ENCODE data around the gene ZKSCAN3.
"Not testable (repeated sequence)": the region's sequence is repeated elsewhere in the genome, so short reads cannot be mapped to it uniquely, and the experiment has no call there.

Gene ZKSCAN3

DNA sequence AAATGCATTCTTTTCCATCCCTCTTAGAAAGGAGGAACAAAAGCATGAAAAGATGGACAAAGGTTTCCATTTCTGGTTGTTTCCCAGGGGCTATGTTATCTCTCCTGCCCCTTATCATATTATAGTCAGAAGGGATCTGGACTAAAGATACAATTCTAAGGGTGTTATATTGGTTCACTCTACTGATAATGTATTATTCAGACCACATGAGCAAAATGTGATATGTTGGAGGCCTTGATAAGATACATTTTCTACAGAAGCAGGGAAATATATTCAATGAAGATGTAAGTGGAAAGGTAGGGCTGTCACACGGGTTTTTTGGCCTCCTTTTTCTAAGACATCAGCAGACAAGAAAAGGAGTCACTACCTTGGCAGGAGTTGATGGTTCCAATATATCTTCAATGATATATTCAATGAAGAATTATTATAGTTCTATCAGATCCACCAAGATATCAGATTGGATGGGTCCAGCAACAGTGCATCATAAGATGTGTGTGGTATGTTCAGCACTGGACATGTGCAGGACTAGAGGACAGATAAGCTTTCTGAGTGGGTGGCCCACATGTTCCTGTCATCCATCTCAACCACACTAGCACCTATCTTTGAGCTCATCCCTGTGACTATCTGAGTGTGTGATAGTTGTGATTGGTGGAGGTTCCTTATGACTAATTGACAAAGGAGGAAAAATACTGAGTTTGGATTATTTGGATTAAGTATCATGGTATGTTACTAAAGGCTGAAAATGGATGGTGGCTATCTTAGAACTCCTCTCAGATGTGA is 5.7 kb upstream of the ZKSCAN3 start:
- DNase-seq = no peak

DNA sequence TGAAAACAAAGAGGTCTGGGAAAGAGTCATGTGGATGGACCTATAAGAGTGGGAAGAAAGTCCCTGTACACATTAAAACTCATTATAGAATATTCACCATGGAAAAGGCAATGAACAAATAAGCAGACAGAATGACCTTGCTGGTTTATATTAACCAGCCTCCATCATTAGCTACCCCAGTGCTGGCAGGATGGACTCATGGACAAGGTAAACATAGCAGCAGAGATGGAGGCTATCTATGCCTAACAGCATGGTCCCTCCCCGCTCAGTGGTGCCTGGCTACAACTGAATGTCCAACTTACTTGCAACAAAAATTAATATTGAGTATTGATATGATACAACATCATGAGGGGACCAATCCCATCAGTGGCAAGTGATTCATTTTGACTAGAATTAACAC is 4.5 kb upstream of the ZKSCAN3 start:
- DNase-seq = no peak

DNA sequence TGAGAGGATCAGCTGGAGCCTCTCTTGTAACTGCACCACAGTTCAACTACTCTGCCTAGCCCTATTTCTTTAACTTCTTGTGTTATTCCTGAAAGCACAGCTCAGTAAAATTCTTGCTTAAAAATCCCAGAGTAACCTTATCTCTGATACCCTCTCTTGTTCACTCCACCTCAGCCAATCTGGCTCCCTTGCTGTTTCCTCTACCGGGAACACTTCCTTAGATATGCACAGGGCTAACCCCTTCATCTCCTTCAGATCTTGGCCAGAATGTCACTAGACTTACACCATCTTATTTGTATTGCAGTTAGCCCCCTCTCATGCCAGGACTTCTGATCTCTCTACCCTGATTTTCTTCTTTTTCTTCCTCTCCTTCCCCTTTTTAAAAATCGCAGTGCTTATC is 2.6 kb upstream of the ZKSCAN3 start:
- DNase-seq = no peak

DNA sequence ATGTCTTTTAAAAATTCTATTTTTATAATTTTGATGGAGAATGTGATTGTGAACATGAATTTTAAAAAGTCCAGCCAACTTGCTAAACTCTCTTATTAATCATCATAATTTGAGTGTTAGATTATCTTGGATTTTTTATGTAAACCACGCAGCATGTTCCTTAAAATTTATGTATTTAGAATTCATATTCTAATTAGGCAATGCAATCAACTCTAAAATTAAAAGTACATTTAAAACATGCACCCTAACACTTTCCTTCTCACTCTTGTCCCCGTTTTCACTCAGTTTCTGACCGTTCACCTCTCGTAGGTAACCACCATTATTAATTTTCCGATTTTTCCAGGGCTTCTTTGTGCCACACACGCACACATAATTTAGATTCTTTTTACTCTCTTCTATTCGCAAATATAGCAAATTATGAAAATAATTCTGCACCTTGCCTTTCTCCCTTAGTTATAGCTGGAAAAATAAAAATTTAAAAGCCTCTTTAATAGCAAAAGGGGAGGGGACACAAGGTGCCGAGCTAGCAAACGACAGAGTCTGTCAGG is 329 bp upstream of the ZKSCAN3 start:
- no peak for DNase-seq

DNA sequence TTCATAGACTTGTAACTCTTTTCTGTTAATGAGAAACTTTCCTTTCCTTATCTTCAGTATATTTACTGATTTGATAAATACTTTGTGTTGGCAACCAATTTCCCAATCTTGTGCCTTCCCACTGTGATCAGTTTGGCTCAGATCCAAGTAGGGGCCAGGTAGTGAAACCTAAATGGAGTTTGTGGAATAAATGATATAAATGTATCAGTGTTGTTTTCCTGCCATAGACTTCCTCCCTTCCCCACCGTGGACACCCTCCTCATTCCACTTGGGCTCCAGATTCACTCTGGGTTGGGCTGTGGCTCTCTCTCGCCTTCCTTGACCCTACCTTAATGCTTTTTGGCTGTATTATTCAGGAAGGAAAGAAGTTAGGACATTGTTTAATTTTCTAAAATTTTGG is 1.3 kb downstream of the ZKSCAN3 start:
- DNase-seq = no peak

DNA sequence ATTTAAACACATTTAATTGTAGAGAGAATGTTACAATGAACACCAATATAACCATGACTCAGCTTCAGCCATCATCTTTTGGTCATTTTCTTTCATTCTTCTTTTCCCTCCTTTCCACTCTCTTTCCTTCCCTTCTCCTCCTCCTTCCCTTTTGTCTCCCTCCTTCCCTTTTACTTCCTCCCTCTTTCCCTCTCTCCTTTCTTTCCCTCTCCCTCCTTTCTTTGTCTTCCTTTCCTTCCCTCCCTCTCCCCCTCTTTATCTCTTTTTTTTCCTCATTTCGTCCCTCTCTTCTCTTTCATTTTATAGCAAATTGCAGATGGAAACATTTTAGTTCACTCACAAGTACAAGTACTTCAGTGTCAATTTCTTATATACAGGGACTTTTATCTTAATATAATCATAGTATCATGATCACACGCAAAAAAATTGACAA is 1.8 kb downstream of the ZKSCAN3 start:
- no peak for DNase-seq

DNA sequence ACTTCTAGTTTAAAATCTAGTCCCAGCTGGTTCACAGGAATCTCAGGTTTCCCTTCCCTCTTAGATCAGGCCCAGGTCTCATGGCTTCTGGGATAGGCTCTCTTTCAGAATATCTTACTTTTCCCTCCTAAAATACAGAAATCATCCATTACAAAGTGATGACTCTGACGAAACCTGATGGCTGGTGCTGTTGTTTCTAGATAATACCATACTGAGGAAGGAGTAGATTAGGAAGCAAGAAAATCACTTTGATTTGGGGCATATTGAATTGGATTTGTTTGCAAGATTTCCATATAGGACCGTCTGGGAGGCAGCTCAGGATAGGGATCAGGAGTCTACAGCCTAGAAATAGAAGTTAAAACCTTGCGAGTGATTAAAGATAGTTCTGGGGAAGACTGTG is 3.6 kb downstream of the ZKSCAN3 start:
- DNase-seq = no peak

DNA sequence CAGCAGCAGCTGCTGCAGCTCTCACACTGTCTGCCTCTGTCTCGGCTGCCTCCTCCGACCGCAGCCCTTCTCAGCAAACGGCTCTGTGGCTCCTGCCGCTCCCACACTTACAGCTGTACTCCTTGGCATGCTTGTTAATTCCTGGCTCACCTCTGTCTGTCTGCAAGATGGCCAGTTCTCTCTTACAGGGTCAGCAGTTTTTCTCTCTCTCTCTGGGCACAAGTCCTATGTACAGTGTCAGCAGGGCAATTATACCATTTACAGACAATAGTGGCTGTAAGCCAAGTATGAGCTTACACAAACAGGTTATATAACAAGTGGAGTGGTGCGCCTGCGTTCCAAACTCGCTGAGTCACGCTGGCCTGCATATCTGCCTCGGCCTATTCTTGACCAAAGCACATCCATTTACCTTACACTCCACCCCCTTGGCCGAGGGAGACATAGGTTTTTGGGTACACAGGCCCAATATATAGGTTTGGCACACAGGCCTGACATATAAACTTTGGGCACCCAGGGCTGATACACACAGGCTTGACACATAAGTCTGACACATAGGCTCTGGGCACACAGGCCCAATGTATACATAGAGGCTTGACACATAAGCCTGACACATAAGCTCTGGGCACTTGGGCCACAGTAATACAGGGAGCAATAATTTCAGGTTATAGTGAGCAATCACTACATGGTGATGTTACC is 4.4 kb downstream of the ZKSCAN3 start:
- DNase-seq = no peak

DNA sequence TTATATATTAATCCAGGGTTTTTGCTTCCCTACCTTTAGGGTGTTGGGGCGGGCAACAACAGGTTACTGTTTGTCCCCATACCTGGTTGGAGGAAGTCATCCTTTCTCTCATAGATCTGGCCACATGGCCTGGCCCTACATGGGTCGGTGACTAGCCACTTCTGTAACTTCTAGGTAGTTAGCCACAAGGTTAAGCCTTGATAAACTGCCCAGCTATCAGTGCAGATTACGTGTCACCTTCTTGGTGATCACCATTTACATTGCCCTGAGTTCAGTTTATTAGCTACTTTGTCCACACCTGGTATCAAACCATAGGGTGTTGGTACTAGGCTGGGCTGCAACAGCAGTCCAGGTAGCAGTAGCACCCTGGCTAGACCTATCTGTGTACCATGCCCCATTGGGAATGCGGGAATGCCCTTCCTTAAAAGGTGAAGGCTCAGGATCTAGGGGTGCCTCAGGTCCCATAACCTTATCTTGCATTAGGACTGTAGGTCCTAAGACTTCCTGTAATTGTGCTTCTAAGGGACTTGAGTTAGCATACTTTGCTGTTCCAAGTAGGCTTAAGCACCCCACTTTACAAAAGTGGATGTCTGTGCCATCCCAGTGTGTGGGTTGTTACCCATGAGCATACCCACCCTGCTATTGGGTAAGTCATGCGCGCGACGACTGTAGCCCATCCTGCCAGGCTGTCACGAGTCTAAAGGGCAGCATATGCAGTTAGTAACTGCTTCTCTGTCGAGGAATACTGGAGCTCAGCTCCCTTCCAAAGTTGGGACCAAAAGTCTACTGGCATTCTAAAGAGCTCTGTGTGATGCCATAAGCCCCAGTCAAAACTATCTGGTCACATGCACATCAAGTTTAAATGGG is 5.2 kb downstream of the ZKSCAN3 start:
- no peak for DNase-seq

DNA sequence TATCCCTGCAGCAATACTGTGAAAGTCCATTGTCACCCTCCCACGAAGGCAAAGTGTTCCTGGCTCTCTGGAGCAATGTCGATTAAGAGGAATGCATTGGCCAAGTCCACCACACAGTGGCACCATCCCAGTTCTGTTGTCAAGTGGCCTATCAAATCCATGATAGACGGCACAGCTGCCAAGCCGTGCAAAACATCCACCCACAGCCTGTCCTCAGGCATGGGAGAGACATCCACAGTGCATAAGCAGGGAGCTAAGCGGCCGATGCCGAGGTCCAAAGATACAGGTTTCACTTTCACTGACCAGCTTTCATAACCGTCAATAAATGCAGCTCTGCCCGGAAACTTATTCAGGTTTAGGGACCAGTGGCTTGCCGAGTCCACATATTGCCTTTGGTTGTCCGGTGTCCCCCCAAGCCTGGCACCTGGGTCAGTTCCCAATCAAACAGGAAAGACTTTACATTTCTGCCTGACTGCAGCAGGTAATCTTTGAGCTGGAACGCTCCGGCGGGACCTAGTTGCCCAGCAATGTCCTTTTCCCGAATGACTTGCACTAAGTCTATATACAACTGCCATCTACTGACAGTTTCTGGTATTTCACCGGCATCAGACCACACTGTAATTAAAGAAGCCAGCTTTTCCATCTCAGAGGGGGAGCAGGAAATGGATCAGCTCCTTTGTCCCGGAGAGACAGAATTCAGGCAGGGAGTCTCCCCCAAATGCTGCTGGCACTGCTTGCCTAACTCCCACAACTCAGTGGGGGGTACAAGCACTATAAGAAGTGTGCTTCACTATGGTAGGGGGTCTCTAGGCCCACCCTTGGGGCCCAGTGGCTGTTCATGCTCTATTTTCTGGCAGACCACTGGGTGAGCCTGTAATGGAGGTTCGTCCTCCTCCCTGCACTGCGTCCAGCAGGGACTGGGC is 6.3 kb downstream of the ZKSCAN3 start:
- DNase-seq = peak; percentile 11 to 74 (median 36)

DNA sequence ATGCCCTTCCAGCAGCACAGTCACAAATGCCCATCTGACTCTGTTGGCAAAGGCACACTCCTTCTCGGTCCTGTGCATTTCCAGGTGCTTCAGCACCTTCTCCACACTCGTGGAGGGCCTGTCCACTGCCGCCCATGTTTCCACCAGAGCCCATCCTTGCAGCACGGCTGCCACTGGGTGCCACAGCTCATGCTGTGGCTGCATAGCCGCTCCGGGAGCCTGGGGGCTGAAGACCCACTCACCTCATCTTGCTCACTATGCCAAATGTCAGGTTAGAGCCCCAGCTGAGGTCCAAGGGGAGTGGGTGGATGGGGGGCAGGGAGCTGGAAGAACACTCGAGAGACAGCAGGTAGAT is 6.9 kb downstream of the ZKSCAN3 start:
- no peak for DNase-seq

DNA sequence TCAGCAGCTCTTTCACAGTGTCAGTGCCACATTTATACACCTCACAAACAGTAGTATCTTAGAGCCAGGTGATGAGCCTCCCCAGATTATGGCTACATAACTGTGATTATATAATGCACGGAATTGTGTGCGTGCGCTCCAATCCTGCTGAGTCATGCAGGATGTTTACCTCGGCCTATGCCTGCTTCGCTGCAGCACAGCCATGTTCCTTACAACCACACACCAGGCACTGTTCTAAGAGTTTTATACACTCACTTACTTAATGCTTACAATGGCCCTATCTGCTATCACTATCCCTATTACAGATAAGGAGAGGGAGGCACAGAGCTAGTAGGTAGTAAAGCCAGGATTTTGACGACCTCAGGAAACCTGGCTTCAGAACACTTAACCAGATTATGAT is 7.3 kb downstream of the ZKSCAN3 start:
- no peak for DNase-seq

DNA sequence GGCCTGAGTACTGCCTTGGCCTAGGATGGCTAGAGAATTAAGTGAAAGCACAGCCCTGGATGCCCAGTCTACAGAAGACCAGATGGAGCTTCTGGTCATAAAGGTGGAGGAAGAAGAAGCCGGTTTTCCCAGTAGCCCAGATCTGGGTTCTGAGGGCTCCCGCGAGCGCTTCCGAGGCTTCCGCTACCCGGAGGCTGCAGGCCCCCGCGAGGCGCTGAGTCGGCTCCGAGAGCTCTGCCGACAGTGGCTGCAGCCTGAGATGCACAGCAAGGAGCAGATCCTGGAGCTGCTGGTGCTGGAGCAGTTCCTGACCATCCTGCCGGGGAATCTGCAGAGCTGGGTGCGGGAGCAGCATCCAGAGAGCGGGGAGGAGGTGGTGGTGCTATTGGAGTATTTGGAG is 9.8 kb downstream of the ZKSCAN3 start:
- not testable (repeated sequence) for DNase-seq

DNA sequence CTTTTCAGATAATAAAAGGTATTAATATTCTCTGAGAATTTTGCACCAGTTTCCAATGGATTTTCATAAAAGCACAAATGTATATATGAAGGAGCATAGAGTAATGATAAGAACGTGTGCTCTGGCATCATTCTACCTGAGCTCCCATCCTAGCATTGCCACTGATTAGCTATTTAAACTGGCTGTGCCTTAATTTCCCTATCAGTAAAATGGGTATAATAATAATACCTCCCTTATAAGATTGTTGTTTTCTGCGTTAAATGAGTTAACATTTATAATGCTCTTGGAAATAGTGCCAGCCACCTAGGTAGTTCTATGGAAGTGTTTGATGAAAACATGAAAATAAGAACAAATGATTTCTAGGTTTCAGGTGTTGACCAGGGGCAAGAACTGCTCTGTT is 11.2 kb downstream of the ZKSCAN3 start:
- DNase-seq = no peak

DNA sequence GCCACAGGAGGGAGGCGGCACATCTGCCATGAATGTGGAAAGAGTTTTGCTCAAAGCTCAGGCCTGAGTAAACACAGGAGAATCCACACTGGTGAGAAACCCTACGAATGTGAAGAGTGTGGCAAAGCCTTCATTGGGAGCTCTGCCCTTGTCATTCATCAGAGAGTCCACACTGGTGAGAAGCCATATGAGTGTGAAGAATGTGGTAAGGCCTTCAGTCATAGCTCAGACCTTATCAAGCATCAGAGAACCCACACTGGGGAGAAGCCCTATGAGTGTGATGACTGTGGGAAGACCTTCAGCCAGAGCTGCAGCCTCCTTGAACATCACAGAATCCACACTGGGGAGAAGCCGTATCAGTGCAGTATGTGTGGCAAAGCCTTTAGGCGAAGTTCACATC is 15.8 kb downstream of the ZKSCAN3 start:
- DNase-seq = not testable (repeated sequence)

DNA sequence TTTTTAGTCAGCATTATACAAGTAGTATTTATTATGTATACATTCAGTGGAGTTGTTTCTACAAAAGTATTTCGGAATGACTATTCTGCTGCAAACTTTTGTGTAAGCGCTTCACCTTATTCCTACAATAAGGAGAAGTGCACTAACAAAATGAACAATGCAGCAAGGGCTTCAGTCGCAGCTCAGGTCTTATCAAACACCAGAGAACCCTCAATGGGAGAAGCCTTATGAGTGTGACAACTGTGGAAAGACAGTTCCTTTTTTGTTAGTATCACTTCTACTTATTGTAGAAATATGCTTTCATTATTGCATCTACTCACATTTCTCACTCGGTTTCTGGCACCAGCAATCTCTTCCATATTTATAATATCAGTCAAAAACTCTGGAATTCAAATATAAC is 18.8 kb downstream of the ZKSCAN3 start:
- no peak for DNase-seq

DNA sequence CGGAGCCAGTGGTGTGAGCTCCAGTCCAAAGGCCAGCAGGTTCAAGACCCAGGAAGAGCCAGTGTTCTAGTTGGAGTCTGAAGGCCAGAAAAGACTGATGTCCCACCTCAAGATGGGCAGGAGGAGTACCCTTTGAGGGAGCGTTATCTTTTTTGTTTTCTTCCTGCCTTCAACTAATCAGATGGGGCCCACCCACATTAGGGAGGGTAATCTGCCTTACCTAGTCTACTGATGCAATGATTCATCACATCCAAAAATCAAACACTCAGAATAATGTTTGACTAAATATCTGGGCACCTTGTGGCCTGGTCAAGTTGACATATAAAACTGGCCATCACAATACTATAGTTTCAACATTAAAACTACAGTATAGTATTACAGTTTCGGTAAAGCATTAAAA is 19.7 kb downstream of the ZKSCAN3 start:
- DNase-seq = no peak

DNA sequence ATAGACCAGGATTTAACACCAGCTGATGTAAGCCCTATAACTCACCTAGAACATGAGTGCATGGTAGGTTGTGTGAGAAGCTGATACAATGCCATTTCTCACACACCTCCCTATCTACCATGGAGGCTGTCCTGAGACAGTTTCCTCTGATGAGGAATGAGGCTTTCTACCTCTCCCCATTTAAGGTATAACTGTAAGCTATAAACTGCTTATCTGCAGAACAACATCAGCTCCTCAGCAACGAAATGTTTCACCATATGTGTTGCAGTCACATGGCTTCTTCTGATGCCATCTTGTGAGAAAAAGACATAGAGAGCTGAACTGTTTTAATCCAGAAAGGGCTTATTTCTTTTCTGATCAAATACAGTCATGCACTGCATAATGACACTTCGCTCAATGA is 20.7 kb downstream of the ZKSCAN3 start:
- DNase-seq = no peak

DNA sequence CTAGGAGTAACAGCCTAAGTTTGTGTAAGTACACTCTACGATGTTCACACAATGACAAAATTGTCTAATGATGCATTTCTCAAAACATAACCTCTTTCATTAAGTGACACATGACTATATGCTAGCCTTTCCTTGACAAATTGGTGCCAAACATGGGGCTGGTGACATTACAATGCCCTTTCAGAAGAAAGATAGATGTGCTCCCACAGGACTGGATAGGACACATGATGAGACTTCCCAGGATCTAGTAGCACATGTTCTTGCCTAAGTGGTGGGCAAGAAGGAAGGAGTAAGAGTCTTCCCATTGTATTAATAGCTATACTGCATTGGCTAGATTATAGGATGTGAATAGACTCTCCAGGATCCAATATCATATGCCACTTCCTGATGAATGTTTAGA is 21.5 kb downstream of the ZKSCAN3 start:
- no peak for DNase-seq

DNA sequence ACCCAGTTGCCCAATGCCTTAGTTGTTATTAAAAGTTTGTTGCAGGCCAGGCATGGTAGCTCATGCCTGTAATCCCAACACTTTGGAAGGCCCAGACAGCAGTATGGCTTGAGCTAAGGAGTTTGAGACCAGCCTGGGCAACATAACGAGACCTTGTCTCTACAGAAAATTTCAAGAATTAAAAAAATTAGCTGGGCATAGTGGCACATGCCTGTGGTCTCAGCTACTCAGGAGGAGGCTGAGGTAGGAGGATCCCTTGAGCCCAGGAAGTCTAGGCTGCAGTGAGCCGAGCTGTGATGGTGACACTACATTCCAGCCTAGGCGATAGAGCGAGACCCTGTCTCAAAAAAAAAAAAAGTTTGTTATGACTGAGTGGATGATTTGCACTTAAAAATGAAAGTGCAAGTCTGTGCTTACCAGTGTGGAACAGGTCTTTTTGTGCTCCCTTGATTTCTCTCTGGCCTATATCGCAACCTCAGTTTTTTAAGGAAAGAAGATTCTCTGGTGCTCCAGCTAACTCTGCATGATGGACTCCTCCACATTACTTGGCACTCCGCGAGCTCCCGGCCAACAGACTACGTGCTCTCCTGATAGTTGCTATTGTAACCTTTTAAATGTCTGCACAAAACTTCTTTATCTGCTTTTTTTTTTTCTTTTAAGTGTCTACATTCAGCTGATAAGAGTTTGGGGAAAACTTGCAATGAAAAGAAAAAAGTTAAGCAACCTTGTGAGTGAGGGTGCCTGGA is 22.1 kb downstream of the ZKSCAN3 start:
- no peak for DNase-seq

DNA sequence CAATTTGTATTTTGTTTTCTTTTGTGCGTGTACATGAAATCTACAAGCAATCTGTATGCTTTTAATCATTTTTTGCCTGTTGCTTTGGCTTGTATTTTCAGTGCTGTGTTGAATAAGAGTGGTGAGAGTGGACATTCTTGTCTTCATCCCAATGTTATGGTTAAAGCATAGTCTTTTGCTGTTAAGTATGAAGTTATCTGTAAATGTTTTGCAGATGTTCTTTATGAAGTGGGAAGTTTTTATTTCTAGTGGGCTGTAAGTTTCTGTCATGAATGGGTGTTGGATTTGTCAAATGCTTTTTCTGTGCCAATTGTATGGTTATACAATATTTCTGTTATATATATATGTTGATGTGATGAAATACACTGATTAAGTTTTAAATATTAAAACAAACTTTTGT is 24.2 kb downstream of the ZKSCAN3 start:
- DNase-seq = no peak
